Epithelial cell of proximal tubule (primary cell): ENCODE results near the gene DPYSL3. TPM values are rescaled to one million over a fixed set of nuclear protein-coding genes. Genes with fewer than 3 reads are reported as not detected.

ENCODE experiments used
- DNase-seq: peaks from one replicate; pipeline ENCODE4 v3.0.0-alpha.2; 2011; ENCODE audit warnings: low read depth
- H3K4me3 ChIP-seq: 2 replicates; pipeline ENCODE4 v1.5.1; 2011; ENCODE audit warnings: low read depth, mild to moderate bottlenecking, low read length
- CTCF ChIP-seq: conservative IDR thresholded peaks from 2 replicates; pipeline ENCODE4 v1.5.1; 2012; ENCODE audit warnings: low read depth, mild to moderate bottlenecking, low read length
- total RNA-seq: library from RNA; depleted of rRNA; stranded (reverse); fragments of >200 nt; gene quantifications from 2 replicates; pipeline ENCODE4 v1.2.3, GENCODE V29; 2015

DPYSL3 gene
- total RNA-seq, 1 donor from 2014 or later: 38.3 TPM

GRCh38 chr5:147431586-147431985 lies 78.3 kb downstream of the DPYSL3 start:
- no peak for TF ChIP-seq CTCF
- DNase-seq: no peak
- no peak overlapping the region for H3K4me3 ChIP-seq

DNA sequence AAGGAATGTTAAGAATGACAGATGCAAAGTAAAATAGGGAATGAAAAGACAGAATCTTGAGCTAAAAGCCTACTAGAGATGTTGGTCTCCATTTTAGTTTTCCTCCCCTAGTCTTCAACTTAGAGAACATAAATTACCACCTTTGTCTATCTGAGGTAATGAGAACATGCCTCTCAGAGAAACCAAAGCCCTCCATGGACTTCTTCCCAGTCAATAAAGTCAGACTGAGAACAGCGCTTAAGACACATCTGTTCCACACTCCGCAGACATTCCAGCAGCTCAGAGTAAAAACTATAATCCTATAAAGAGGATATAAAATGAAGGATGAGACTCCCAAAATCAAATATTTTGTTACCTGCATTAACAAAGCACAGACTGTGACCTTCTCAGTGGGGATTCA lies 79.2 kb downstream of the DPYSL3 start:
- no peak overlapping the region for H3K4me3 ChIP-seq
- TF ChIP-seq CTCF: no peak
- DNase-seq: no peak

DNA sequence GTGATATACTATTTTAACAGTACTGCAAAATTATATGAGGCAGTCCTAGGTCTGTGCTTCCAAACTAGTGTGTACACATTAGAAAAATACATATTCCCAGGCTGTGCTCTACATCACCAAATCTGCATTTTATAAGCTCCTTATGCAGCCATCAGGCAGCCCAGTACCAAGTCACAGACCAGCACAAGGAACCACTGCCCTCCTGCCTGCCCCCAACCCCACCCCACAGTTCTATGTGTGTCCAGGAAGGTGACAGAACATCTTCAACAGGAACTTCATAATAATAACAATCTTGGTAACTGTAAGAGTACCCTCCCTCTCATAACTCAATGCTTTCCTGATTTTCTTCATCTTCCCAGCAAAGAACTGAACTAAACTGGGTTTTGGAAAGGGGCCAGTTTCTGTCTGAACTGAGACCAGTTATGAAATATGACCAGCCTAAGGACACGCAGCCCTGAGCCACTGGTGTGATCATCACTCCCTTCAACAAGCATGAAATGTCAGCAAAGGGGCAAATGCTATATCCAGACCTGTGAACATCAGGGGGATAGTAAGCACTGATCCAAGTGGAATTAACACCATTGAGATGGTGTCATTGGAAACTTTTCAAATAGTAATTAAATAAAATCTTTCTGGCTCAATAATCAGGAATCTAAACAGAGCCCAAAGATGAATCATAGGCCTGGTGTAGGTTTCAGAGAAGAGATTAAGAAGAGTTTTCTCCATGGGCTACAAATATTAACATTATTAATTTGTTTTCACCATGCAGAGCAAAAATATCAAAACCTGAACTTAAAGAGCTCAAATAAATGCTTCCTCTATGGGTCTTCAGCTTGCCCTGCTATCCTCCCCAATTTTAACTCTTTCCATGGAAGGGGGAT lies 82.1 kb downstream of the DPYSL3 start:
- no peak for DNase-seq
- no peak for TF ChIP-seq CTCF
- H3K4me3 ChIP-seq: no peak overlapping the region

DNA sequence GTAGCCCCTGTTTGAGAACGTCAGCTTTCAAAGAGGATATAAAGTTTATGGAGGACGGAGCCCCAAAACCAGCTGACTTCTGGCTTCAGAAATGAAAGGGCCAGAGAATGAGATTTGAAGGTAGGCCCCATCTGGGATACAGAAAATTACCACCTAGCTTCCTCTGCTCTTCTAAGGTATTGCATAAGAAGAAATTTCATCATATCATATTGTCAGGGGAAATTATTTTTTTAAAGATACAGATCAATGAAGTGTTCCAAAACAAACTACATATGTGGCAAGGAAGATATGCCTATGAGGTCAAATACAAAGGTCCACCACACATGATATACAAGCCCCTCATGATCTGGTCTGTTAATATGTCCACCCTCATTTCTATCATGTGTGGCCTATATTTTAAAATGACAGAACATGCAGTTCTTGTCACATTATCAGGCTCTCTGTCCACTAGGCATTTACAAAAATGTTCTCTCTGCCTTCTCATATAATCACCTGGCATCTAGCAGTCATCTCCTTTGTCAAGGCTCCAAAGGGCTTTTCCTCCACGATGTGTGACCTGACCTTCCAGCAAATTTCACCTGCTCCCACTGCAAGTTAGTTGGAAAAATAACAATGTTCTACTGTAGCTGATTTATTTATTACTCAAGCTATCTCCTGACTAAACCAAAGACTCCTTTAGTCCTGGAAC lies 83.1 kb downstream of the DPYSL3 start:
- TF ChIP-seq CTCF: no peak
- DNase-seq: no peak
- H3K4me3 ChIP-seq: no peak overlapping the region

DNA sequence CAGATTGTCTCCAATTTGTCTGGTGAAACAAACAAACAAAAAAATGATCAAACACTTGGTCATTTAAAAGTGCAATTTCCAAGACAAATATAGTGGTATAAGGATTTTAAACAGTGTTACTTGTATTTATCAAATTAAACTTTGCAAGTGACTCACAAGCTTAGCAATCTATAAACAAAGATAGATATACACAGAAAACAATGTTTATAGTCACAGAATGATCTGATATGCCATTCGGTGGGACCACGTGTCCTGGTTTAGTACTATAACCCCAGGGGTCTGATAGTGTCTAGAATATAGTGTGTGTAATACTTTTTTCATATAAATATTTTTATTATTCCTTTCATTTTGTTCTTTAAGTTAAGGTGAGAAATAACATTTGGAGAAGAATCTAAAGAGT lies 91.3 kb downstream of the DPYSL3 start:
- TF ChIP-seq CTCF: no peak
- H3K4me3 ChIP-seq: no peak overlapping the region
- DNase-seq: no peak

- TF ChIP-seq CTCF: no peak
- no peak for DNase-seq
Measured at GRCh38 chr5:147417135-147417813, 92.6 kb downstream of the DPYSL3 start.

More at GRCh38 chr5:147417135-147417813, 92.6 kb downstream of the DPYSL3 start:
- no peak overlapping the region for H3K4me3 ChIP-seq
